AG04450 (cell line): Measurements from ENCODE around the gene PFKFB2. TPM values are rescaled to one million over a fixed set of nuclear protein-coding genes. Genes with fewer than 3 reads are reported as not detected.

Source experiments
- CTCF ChIA-PET: fragments of 300-600, 350-600 bp; formaldehyde crosslinking; extraction: SDS; loops from one replicate; lab custom pipeline; 2022; ENCODE audit warnings: antibody characterized with exemption, inconsistent platforms; lab: Charles Lee
- POLR2A ChIA-PET: fragments of 350-600 bp; formaldehyde crosslinking; extraction: SDS; loops from one replicate; lab custom pipeline; 2021; ENCODE audit warnings: antibody characterized with exemption, inconsistent platforms; lab: Yijun Ruan, JAX
- DNase-seq: peaks from one replicate; pipeline ENCODE4 v3.0.0-alpha.2; 2011; ENCODE audit warnings: low read depth, low spot score
- H3K27ac ChIP-seq: one replicate; pipeline ENCODE4 v1.5.1; 2012; ENCODE audit warnings: low read depth, low read length, control low read depth
- H3K27me3 ChIP-seq: one replicate; pipeline ENCODE4 v1.6.0; 2012; ENCODE audit warnings: low read length; ENCODE audit not compliant: control insufficient read depth, insufficient read depth
- H3K4me3 ChIP-seq: 2 replicates; pipeline ENCODE4 v1.5.1; 2011; ENCODE audit warnings: mild to moderate bottlenecking, low read depth, low read length, control low read depth
- H3K9me3 ChIP-seq: 2 replicates; pipeline ENCODE4 v1.5.1; 2012; ENCODE audit warnings: low read length; ENCODE audit not compliant: control insufficient read depth, insufficient read depth
- CTCF ChIP-seq: IDR thresholded peaks from 2 replicates; pipeline ENCODE4 v1.5.1; 2011; ENCODE audit warnings: low read depth, low read length, control low read depth, inconsistent platforms
- polyA plus RNA-seq: library from polyadenylated mRNA; depleted of rRNA; stranded (reverse); fragments of >200 nt; gene quantifications from 2 replicates; pipeline ENCODE4 v1.2.3, GENCODE V29; 2011

Gene PFKFB2
- polyA plus RNA-seq, 1 experiment: 1.7 TPM

- no peak overlapping the region for H3K27ac ChIP-seq
- TF ChIP-seq CTCF: no peak
- no peak for DNase-seq
- H3K27me3 ChIP-seq: peaks cover 4% of the 10 kb centered on the region
- ChIA-PET CTCF (interaction anchor here (1.1 to 1.5 kb wide), 5 partner anchors 9 to 428 kb away, joined by 3 to 8 read pairs (median 4); no protein-coding TSS in a partner anchor), POLR2A (no interaction called here)
- H3K4me3 ChIP-seq: no peak overlapping the region
- H3K9me3 ChIP-seq: no peaks in the 10 kb centered on the region
These were observed 18.4 kb downstream of the PFKFB2 start for GRCh38 chr1:207071426-207071825.

GRCh38 chr1:207072233-207072632 is 19.2 kb downstream of the PFKFB2 start:
- TF ChIP-seq CTCF: no peak

GRCh38 chr1:207073906-207074820 is 21.1 kb downstream of the PFKFB2 start:
- Histone ChIP-seq H3K27me3 (peaks cover 4% of the 10 kb centered on the region), H3K27ac (no peak overlapping the region), H3K9me3 (no peaks in the 10 kb centered on the region), H3K4me3 (no peak overlapping the region)
- CTCF ChIA-PET: interaction anchor here (3.5 kb wide), 1 partner anchor 10 kb away, joined by 17 read pairs; no protein-coding TSS in a partner anchor
- DNase-seq: no peak
- POLR2A ChIA-PET: no interaction called here
- no peak for TF ChIP-seq CTCF

More at GRCh38 chr1:207072233-207072632, 19.2 kb downstream of the PFKFB2 start:
- CTCF ChIA-PET: interaction anchor here (1.1 to 1.5 kb wide), 4 partner anchors 12 to 427 kb away, joined by 3 to 8 read pairs (median 4); no protein-coding TSS in a partner anchor
- H3K27me3 ChIP-seq: peaks cover 4% of the 10 kb centered on the region
- H3K27ac ChIP-seq: no peak overlapping the region
- no peak for DNase-seq
- no peaks in the 10 kb centered on the region for H3K9me3 ChIP-seq
- POLR2A ChIA-PET: no interaction called here
- no peak overlapping the region for H3K4me3 ChIP-seq

GRCh38 chr1:207076181-207076955 is 23.3 kb downstream of the PFKFB2 start:
- no peak for TF ChIP-seq CTCF
- CTCF ChIA-PET: interaction anchor here (0.6 to 3.5 kb wide), 9 partner anchors 8 to 329 kb away, joined by 3 to 17 read pairs (median 3); partner anchors contain the start of gene PFKFB2
- Histone ChIP-seq H3K27ac (no peak overlapping the region), H3K9me3 (no peaks in the 10 kb centered on the region), H3K27me3 (peaks cover 4% of the 10 kb centered on the region), H3K4me3 (no peak overlapping the region)
- no peak for DNase-seq
- POLR2A ChIA-PET: no interaction called here
